Measurements from ENCODE around the gene AGO4. TPM values are rescaled to one million over a fixed set of nuclear protein-coding genes. Genes with fewer than 3 reads are reported as not detected.

The AGO4 gene
- total and polyA plus RNA-seq, 8 donors, result 3.2 to 10.7 (median 6.9) TPM

- no peak overlapping the region for H3K4me3 ChIP-seq
- no peaks in the 10 kb centered on the region for H3K9me3 ChIP-seq
- no peaks in the 10 kb centered on the region for H3K4me1 ChIP-seq
- no peak for DNase-seq
- ATAC-seq, result no peak
- peaks cover 0 to 24% (median 6%) of the 10 kb centered on the region in 3 donors for H3K36me3 ChIP-seq
- no peaks in the 10 kb centered on the region for H3K27me3 ChIP-seq
- TF ChIP-seq CTCF (IDR thresholded peaks at IDR 0.05), result no peak
- FAIRE-seq, result no peak
- no peak overlapping the region for H3K27ac ChIP-seq
- WGBS, 2 donors, result 60 to 67% methylated on average over 1 of the region's 1 CpG
- intact Hi-C loops (cut with DNase I), result no loop called here
Measured at GRCh38 chr1:35845766-35846165, 38.0 kb downstream of the AGO4 start.

- FAIRE-seq (no peak), DNase-seq (no peak), ATAC-seq (no peak)
- peaks cover 0 to 19% (median 3%) of the 10 kb centered on the region in 3 donors for H3K36me3 ChIP-seq
- no peaks in the 10 kb centered on the region for H3K4me1 ChIP-seq
- no peak overlapping the region for H3K4me3 ChIP-seq
- 93 to 97% methylated on average over 1 of the region's 1 CpG for WGBS, 2 donors
- no peak for TF ChIP-seq CTCF (IDR thresholded peaks at IDR 0.05)
- intact Hi-C loops (cut with DNase I), result no loop called here
- no peak overlapping the region for H3K27ac ChIP-seq
- no peaks in the 10 kb centered on the region for H3K27me3 ChIP-seq
- no peaks in the 10 kb centered on the region for H3K9me3 ChIP-seq
Measured at GRCh38 chr1:35847935-35848565, 40.2 kb downstream of the AGO4 start.

GRCh38 chr1:35850051-35850450, 42.2 kb downstream of the AGO4 start:
- H3K36me3 ChIP-seq, result peaks cover 0 to 18% (median 3%) of the 10 kb centered on the region in 3 donors
- H3K4me1 ChIP-seq, result no peaks in the 10 kb centered on the region
- no peaks in the 10 kb centered on the region for H3K9me3 ChIP-seq
- FAIRE-seq (no peak), DNase-seq (no peak), ATAC-seq (no peak)
- intact Hi-C loops (cut with DNase I), result no loop called here
- H3K27ac ChIP-seq, result no peak overlapping the region
- no peak overlapping the region for H3K4me3 ChIP-seq
- WGBS, 2 donors, result 90 to 91% methylated on average over 2 of the region's 2 CpGs
- no peaks in the 10 kb centered on the region for H3K27me3 ChIP-seq
- no peak for TF ChIP-seq CTCF (IDR thresholded peaks at IDR 0.05)

GRCh38 chr1:35850716-35851115, 42.9 kb downstream of the AGO4 start:
- no peak for TF ChIP-seq CTCF (IDR thresholded peaks at IDR 0.05)
- Histone ChIP-seq H3K27me3 (no peaks in the 10 kb centered on the region), H3K4me3 (no peak overlapping the region), H3K4me1 (no peaks in the 10 kb centered on the region), H3K9me3 (no peaks in the 10 kb centered on the region), H3K27ac (no peak overlapping the region), H3K36me3 (peaks cover 0 to 18% (median 3%) of the 10 kb centered on the region in 3 donors)
- 78 to 85% methylated on average over 4 to 5 of the region's 5 CpGs for WGBS, 2 donors
- no peak for ATAC-seq
- intact Hi-C loops (cut with DNase I), result no loop called here
- no peak for FAIRE-seq
- no peak for DNase-seq

GRCh38 chr1:35851132-35851869, 43.5 kb downstream of the AGO4 start:
- 79 to 81% methylated on average over 3 of the region's 3 CpGs for WGBS, 2 donors
- H3K9me3 ChIP-seq, result no peaks in the 10 kb centered on the region
- no peak overlapping the region for H3K27ac ChIP-seq
- no peaks in the 10 kb centered on the region for H3K4me1 ChIP-seq
- DNase-seq (no peak), ATAC-seq (peak in 2 of 4 donors; percentile 40 to 50), FAIRE-seq (no peak)
- H3K36me3 ChIP-seq, result peaks cover 0 to 18% (median 3%) of the 10 kb centered on the region in 3 donors
- intact Hi-C loops (cut with DNase I), result no loop called here
- H3K27me3 ChIP-seq, result no peaks in the 10 kb centered on the region
- TF ChIP-seq CTCF (IDR thresholded peaks at IDR 0.05), result no peak
- H3K4me3 ChIP-seq, result no peak overlapping the region
